Cardiac fibroblast (primary cell): ENCODE measurements around the gene ST14.

Experiments
- DNase-seq, 2 donors: peaks; one replicate each; pipeline versions ENCODE4 v3.0.0 to v3.0.0-alpha.2; 2010; ENCODE audit warnings: low read depth in 2 of 2
- H3K4me3 ChIP-seq, 2 donors: replicated peaks in 1 of 2; 1 replicate in 1 of 2; 2 replicates in 1 of 2; pipeline ENCODE4 v1.5.1; 2011; ENCODE audit warnings: low read depth in 2 of 2, low read length in 2 of 2, mild to moderate bottlenecking in 2 of 2, moderate library complexity in 1 of 2
- CTCF ChIP-seq: IDR thresholded peaks from one replicate; pipeline ENCODE4 v1.5.1; 2011; ENCODE audit warnings: low read depth, mild to moderate bottlenecking, low read length, inconsistent platforms

Gene ST14

DNA sequence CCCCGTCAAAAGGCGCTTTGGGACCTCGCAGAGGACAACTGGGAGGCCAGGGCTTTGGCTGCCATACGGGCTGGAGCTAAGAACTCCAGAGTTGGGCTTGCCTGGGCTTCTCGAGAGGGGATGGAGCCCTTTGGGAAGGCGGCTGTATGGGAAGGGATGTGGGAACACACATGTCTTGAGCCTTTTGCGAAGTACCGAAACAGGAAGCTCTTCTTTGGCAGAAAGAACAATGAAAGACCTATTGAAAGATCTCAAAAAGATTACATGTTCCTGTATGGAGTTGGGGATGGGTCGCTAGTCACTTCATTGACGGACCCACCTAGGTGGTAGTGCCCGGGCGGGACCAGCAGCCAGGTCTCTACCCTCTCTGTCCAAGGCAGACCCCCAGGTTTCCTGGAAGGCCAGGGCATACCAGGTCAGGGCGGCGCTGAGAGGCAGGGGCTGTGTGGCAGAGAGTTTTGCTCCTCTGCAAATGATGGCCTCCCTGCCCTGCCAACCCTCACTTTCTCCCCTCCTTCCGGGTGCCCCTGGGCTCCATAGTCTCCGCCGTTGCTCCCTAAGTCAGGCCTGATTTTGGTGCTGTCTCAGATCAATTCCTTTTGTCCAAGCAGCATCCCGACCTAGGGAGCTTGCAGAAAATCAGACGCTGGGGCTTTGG is 1.0 kb downstream of the ST14 start:
- no peak for DNase-seq
- no peak overlapping the region for H3K4me3 ChIP-seq
- TF ChIP-seq CTCF = no peak

- no peak overlapping the region for H3K4me3 ChIP-seq
- peak in 1 of 2 donors; percentile 24 for DNase-seq
- TF ChIP-seq CTCF = no peak
Measured at GRCh38 chr11:130161441-130162145, 2.0 kb downstream of the ST14 start.

GRCh38 chr11:130162733-130163132 is 3.2 kb downstream of the ST14 start:
- no peak overlapping the region for H3K4me3 ChIP-seq
- DNase-seq = peak in 1 of 2 donors; percentile 26
- TF ChIP-seq CTCF = no peak

DNA sequence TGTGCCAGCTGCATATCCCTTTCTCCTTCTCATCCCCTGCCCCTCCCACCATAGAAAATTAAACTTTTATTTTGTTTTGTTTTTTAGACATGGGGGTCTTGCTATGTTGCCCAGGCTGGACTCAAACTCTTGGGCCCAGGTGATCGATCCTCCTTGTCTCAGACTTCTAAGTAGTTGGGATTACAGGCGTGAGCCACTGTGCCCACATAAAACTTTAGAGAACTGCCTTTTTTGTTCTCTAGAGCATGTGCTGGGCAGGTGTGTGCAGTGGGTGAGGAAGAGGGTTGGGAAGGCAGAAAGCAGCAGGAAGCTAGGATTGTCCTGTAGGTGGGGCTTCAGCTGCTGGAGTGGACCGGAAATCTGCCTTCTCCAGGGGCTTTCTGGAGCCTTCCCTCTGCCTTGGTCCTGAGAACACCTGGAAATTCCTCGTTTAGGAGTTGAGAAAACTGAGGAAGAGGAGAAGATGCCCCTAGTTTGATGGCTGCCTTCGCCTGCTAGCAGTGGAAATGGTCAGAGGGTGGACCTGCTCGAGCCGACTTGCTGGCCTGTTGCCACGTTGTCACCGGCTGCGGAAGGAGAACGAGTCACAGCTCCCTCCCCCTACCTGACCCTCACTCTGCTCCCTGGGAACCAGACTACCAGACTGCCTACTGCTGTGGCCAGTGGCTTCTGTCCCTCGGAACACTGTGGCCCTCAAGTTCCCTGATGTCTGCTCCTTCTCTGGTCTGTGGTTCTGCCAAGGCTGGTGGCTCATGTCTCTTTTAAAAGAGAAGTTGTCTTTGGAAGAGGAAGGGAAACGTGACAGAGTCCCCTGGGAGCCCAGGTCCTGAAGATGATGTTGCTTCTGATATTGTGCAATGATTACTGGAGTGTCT is 4.0 kb downstream of the ST14 start:
- peak; percentile 3 for TF ChIP-seq CTCF
- no peak for DNase-seq
- no peak overlapping the region for H3K4me3 ChIP-seq

- no peak for DNase-seq
- TF ChIP-seq CTCF = no peak
- H3K4me3 ChIP-seq = no peak overlapping the region
Measured at GRCh38 chr11:130164221-130164570, 4.6 kb downstream of the ST14 start.

DNA sequence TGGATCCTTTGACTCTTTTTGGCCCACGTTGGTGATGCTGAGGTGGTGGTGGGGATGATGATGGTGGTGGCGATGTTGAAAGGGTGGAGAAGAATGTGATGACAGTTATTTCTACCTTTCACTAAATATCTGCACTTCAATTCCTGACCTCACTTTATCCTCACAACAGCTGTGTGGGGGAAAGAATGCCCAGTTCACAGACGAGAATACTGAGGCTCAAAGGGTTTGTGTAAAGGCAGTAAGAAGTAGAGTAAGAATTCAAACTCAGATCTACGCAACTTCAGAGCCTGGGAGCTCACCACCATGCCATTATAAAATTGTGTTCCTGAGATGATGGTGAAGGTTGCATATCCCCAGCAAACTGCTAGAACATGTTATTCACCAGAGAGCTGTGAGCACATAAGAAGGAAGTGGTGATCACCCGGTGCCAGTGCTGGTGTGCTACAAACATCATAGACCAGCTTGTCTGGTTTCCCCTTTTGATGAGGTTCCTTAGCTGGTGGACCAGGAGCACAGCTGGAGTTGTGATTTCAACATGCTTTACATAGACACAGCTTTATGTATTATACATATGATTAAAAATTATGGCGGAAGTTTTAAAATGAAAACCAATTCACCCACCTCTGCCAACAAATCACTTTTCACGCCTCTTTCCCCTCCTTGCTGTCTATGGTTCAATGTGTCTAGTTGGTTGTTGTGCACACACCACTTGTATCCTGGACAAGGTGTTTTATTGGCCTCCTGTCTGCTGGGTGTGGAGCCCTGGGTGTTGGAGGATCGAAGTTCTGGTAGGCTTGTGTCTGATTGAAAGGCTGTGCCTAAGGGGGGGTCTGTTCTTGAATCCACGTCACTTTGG is 6.2 kb downstream of the ST14 start:
- H3K4me3 ChIP-seq = no peak overlapping the region
- no peak for TF ChIP-seq CTCF
- no peak for DNase-seq
